NCI-H460 (cell line): ENCODE data around the gene NRXN3. TPM values are rescaled to one million over a fixed set of nuclear protein-coding genes. Genes with fewer than 3 reads are reported as not detected.

Experiments used
- DNase-seq: peaks from one replicate; pipeline ENCODE4 v3.0.0-alpha.2; 2016; ENCODE audit warnings: low read depth; ENCODE audit errors: extremely low read depth
- small RNA-seq, 2 experiments: library from RNA; depleted of rRNA; stranded (forward); fragments of <200 nt; gene quantifications; one replicate each; pipeline ENCODE3, GENCODE V24; 2014
- total RNA-seq: library from RNA; depleted of rRNA; stranded (reverse); fragments of >200 nt; shearing (Covaris generic); gene quantifications from 2 replicates; pipeline ENCODE4 v1.2.3, GENCODE V29; 2014

The NRXN3 gene
- total RNA-seq, 1 experiment from 2014 or later, result 6.6 TPM

GRCh38 chr14:79856381-79856780, 1686.2 kb downstream of the NRXN3 start:
- no peak for DNase-seq

GRCh38 chr14:79861111-79861510, 1690.9 kb downstream of the NRXN3 start:
- no peak for DNase-seq

GRCh38 chr14:79862045-79862444, 1691.9 kb downstream of the NRXN3 start:
- no peak for DNase-seq

GRCh38 chr14:79871136-79871535, 1701.0 kb downstream of the NRXN3 start:
- DNase-seq, result no peak

- no peak for DNase-seq
Observed at GRCh38 chr14:79878229-79878628, 1708.1 kb downstream of the NRXN3 start.

GRCh38 chr14:79878785-79879184, 1708.6 kb downstream of the NRXN3 start:
- no peak for DNase-seq

GRCh38 chr14:79881299-79881698, 1711.1 kb downstream of the NRXN3 start:
- no peak for DNase-seq

- DNase-seq, result no peak
Observed at GRCh38 chr14:79890527-79890926, 1720.4 kb downstream of the NRXN3 start.

GRCh38 chr14:79896009-79896408, 1725.8 kb downstream of the NRXN3 start:
- DNase-seq, result no peak

GRCh38 chr14:79899610-79900009, 1729.4 kb downstream of the NRXN3 start:
- no peak for DNase-seq

- DNase-seq, result no peak
Observed at GRCh38 chr14:79904497-79904896, 1734.3 kb downstream of the NRXN3 start.

- DNase-seq, result no peak
Observed at GRCh38 chr14:79906994-79907393, 1736.8 kb downstream of the NRXN3 start.

GRCh38 chr14:79910086-79910485, 1739.9 kb downstream of the NRXN3 start:
- DNase-seq, result no peak

- DNase-seq, result no peak
Observed at GRCh38 chr14:79911744-79912143, 1741.6 kb downstream of the NRXN3 start.

GRCh38 chr14:79914595-79914994, 1744.4 kb downstream of the NRXN3 start:
- DNase-seq, result no peak

- no peak for DNase-seq
Observed at GRCh38 chr14:79915406-79915805, 1745.2 kb downstream of the NRXN3 start.

GRCh38 chr14:79916281-79916680, 1746.1 kb downstream of the NRXN3 start:
- no peak for DNase-seq

GRCh38 chr14:79916892-79917291, 1746.7 kb downstream of the NRXN3 start:
- no peak for DNase-seq

Small RNAs within 50 kb of the gene (small RNA-seq; reads per million reads assigned to genes)
- 0 to 1.3 reads per million in 2 experiments for gene RNA5SP388
